Heart left ventricle (tissue), 16 donors: ENCODE measurements around the gene VPS37C. TPM values are rescaled to one million over a fixed set of nuclear protein-coding genes. Genes with fewer than 3 reads are reported as not detected.
"Not testable (repeated sequence)": the region's sequence is repeated elsewhere in the genome, so short reads cannot be mapped to it uniquely, and the experiment has no call there.

Source experiments
- ATAC-seq, 4 donors: fragments of 200-7000 bp; cut with Tn5 transposase; one replicate each; pipeline ENCODE4 v1.9.1; 2020 to 2022; ENCODE audit warnings: moderate library complexity in 4 of 4, mild to moderate bottlenecking in 3 of 4, moderate number of reproducible peaks in 1 of 4
- DNase-seq, 5 donors: peaks; one replicate each; pipeline ENCODE4 v3.0.0-alpha.2; 2020
- H3K27ac ChIP-seq, 12 donors: fragments of 200-600 bp; sonication (generic) in 4 of 12; one replicate each; pipeline versions ENCODE4 v1.5.0 to v1.8.0; 2016 to 2022; ENCODE audit warnings: mild to moderate bottlenecking in 2 of 12
- H3K27me3 ChIP-seq, 9 donors: fragments of 200-600 bp; sonication (generic) in 2 of 9; one replicate each; pipeline versions ENCODE4 v1.5.1 to v1.8.0; 2016 to 2022; ENCODE audit warnings: mild to moderate bottlenecking in 3 of 9
- H3K36me3 ChIP-seq, 9 donors: fragments of 200-600 bp; sonication (generic) in 2 of 9; one replicate each; pipeline versions ENCODE4 v1.5.0 to v1.8.0; 2018 to 2022; ENCODE audit warnings: mild to moderate bottlenecking in 2 of 9
- H3K4me1 ChIP-seq, 12 donors: fragments of 200-600 bp; sonication (generic) in 4 of 12; one replicate each; pipeline versions ENCODE4 v1.5.0 to v1.8.0; 2016 to 2022; ENCODE audit warnings: mild to moderate bottlenecking in 3 of 12
- H3K4me3 ChIP-seq, 12 donors: fragments of 200-600 bp; sonication (generic) in 4 of 12; one replicate each; pipeline versions ENCODE4 v1.5.0 to v1.8.0; 2017 to 2022; ENCODE audit warnings: mild to moderate bottlenecking in 9 of 12, moderate library complexity in 4 of 12
- H3K9me3 ChIP-seq, 12 donors: fragments of 200-600 bp; sonication (generic) in 4 of 12; one replicate each; pipeline versions ENCODE4 v1.5.0 to v1.8.0; 2016 to 2022; ENCODE audit warnings: mild to moderate bottlenecking in 1 of 12
- POLR2A ChIP-seq, 2 donors: fragments of 450-650 bp; IDR thresholded peaks; one replicate each; pipeline ENCODE4 v1.6.1; 2017; ENCODE audit warnings: antibody characterized with exemption in 2 of 2, mild to moderate bottlenecking in 2 of 2, moderate library complexity in 2 of 2
- WGBS, 4 donors: extraction: QIAGEN DNeasy Blood & Tissue Kit in 2 of 4; methylation state at CpG; one replicate each; pipeline versions ENCODE4 v1.1.5 to v1.1.7; 2013 to 2018; 5-methylcytosine and 5-hydroxymethylcytosine counted together
- intact Hi-C, 10 donors: fragments of 100-400 bp; cut with DNase I; formaldehyde crosslinking; loops; one replicate each; pipeline versions ENCODE4 v1.11.1 to v1.14.2; 2022
- polyA plus RNA-seq, 2 donors: library from polyadenylated mRNA; stranded (reverse); fragments of 200-250 nt; gene quantifications; one replicate each; pipeline ENCODE4 v1.2.3, GENCODE V29; 2013
- total RNA-seq, 9 donors: library from RNA; depleted of rRNA in 2 of 9; stranded (reverse); fragments of >200 nt in 2 of 9; fragmentation: NEBNext Ultra II Directional in 3 of 9; extraction: Animal tissue kit (Norgen Biotek cat#: 25700) in 3 of 9; gene quantifications; one replicate each; pipeline versions ENCODE4 v1.1.0 to v1.2.4, GENCODE V29; 2016 to 2023
- TF ChIP-seq, protein P1 (sequence below), 12 donors: fragments of 200-600 bp; sonication (generic) in 4 of 12; IDR thresholded peaks; one replicate each; pipeline versions ENCODE4 v1.5.0 to v1.8.0; 2018 to 2022; ENCODE audit warnings: antibody characterized with exemption in 12 of 12, mild to moderate bottlenecking in 5 of 12
- donor health status: ischemic (EF 13 %, LVEDD 7.1; RV severe dilation, severe dysfunction).
- donor health status: healthy with polysubstance abuse.
- donor health status: DM: no; HTN: yes; CAD: no.
- donor health status: DM: no; HTN: no; CAD: no.
- donor health status: ischemic (EF 25% LVEDD 6.9; RV normal size, moderate dysfunction).
- donor health status: ischemic (EF 25% LVEDD 5.7; RV mildly dilated, moderate dysfunction).
- donor health status: healthy.
- donor health status: DM: yes; HTN: yes; CAD: no.
- donor health status: ischemic (EF 35%, LVEDD 5.7; RV mildly dilated, moderate dysfunction).
- donor health status: nonischemic (EF 11% LVEDD 7.7; RV severe dilation, severe dysfunction).
- donor health status: DM: yes; HTN: yes; CAD: no.
- donor health status: PGD.
- donor health status: ischemic (EF 29% LVEDD 5.4; RV normal size, mild dysfunction).
- donor health status: nonischemic (EF 23%, LVEDD 6.1; RV moderate dilation, normal function).

The VPS37C gene
- total and polyA plus RNA-seq, 11 donors, result 11.0 to 29.0 (median 17.1) TPM

DNA sequence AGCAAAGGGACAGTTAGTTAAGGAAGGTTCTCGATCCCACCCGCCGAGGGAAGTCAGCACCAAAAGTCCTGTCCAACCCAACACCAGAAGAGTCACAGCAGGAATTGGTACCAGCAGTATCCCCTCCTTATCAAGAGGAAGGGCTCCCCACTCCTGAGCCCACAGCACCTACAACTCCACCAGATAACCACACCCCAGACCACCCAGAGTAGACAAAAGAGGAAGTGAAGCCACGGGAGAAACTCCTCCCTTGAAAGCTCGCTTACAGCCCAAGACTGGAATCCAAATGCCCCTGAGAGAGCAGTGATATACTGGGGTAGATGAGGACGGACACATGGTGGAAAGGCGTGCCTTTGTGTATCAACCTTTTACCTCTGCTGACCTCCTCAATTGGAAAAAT lies 66.2 kb downstream of the VPS37C start:
- no peak for ATAC-seq
- 73 to 75% (median 73%) methylated on average over 6 to 7 of the region's 7 CpGs for WGBS, 4 donors

DNA sequence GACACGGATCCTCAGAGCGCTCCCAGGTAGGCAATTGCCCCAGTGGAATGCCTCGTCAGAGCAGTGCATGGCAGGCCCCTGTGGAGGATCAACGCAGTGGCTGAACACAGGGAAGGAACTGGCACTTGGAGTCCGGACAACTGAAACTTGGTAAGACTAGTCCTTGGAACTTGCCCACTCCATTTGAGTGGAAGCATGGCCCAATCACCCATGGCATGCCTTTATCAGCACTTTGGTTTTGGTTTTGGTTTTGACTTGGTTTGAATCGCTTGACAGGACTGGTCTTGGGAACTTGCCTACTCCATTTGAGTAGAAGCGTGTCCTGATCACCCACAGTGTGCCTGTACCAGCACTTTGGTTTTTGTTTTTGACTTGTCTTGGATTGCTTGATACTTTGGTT lies 67.1 kb downstream of the VPS37C start:
- H3K36me3 ChIP-seq, DNase-seq, H3K27me3 ChIP-seq, H3K9me3 ChIP-seq, ATAC-seq, H3K4me3 ChIP-seq, H3K27ac ChIP-seq, intact Hi-C loops: not testable (repeated sequence)
- H3K4me1 ChIP-seq, result peaks cover 0 to 22% (median 0%) of the 10 kb centered on the region in 12 donors
- WGBS, 4 donors, result 90 to 96% (median 95%) methylated on average over 6 to 7 of the region's 7 CpGs

More for the DNA sequence above, 66.2 kb downstream of the VPS37C start:
- Histone ChIP-seq H3K4me3 (no peak overlapping the region), H3K36me3 (no peaks in the 10 kb centered on the region), H3K27me3 (no peaks in the 10 kb centered on the region), H3K27ac (no peak overlapping the region), H3K9me3 (no peaks in the 10 kb centered on the region), H3K4me1 (peaks cover 0 to 22% (median 0%) of the 10 kb centered on the region in 12 donors)
- DNase-seq, result no peak
- intact Hi-C loops, result no loop called here
- TF ChIP-seq, protein P1, sequence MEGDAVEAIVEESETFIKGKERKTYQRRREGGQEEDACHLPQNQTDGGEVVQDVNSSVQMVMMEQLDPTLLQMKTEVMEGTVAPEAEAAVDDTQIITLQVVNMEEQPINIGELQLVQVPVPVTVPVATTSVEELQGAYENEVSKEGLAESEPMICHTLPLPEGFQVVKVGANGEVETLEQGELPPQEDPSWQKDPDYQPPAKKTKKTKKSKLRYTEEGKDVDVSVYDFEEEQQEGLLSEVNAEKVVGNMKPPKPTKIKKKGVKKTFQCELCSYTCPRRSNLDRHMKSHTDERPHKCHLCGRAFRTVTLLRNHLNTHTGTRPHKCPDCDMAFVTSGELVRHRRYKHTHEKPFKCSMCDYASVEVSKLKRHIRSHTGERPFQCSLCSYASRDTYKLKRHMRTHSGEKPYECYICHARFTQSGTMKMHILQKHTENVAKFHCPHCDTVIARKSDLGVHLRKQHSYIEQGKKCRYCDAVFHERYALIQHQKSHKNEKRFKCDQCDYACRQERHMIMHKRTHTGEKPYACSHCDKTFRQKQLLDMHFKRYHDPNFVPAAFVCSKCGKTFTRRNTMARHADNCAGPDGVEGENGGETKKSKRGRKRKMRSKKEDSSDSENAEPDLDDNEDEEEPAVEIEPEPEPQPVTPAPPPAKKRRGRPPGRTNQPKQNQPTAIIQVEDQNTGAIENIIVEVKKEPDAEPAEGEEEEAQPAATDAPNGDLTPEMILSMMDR (IDR thresholded peaks at IDR 0.05), result no peak
- TF ChIP-seq POLR2A (IDR thresholded peaks at IDR 0.05), result no peak

DNA sequence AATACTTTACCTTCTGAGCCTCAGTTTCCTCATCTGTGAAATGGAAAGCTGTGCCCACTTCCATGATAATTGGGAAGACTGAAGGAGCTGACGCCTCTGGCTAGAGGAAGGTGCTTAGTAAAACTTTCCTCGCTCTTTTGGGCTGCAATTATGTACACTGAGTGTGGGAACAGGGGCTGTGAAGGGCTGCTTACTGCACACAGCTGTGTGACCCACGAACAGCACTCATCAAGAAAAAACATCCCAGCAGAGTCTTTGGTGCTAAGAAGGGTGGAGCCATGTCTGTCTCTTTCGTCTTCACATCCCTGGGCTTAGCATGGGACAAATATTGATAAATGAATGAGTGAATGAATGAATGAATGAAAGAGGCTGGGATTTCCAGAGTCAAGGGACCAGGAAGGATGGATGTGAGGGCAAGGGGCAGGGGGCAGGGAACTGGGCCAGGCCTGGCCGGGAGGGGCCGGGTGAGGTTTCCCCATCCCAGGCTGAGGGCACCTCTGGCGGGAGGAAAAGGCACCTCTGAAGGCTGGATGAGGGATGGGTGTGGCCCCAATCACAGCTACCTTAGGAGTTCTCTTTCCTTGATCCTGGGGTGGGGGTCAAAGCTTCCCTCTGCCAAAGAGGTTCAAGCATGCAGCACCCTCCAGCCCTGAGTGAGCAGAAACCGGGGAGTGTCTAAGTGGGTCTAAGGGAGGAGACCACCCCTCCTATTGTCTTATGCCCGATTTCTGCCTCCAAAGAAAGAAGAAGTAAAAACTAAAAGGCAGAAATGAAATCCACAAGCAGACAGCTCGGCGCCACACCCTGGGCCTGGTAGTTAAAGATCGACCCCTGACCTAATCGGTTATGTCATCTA lies 68.1 kb downstream of the VPS37C start:
- intact Hi-C loops, result no loop called here
- H3K4me1 ChIP-seq, result peaks cover 0 to 22% (median 0%) of the 10 kb centered on the region in 12 donors
- no peaks in the 10 kb centered on the region for H3K27me3 ChIP-seq
- 88 to 95% (median 93%) methylated on average over 13 of the region's 13 CpGs for WGBS, 4 donors
- H3K9me3 ChIP-seq, result no peaks in the 10 kb centered on the region
- TF ChIP-seq, protein P1 (IDR thresholded peaks at IDR 0.05), result no peak
- TF ChIP-seq POLR2A (IDR thresholded peaks at IDR 0.05), result no peak
- ATAC-seq (no peak), DNase-seq (no peak)
- peak overlapping the region in 1 of 12 donors; percentile 20 for H3K27ac ChIP-seq
- H3K4me3 ChIP-seq, result no peak overlapping the region
- no peaks in the 10 kb centered on the region for H3K36me3 ChIP-seq

DNA sequence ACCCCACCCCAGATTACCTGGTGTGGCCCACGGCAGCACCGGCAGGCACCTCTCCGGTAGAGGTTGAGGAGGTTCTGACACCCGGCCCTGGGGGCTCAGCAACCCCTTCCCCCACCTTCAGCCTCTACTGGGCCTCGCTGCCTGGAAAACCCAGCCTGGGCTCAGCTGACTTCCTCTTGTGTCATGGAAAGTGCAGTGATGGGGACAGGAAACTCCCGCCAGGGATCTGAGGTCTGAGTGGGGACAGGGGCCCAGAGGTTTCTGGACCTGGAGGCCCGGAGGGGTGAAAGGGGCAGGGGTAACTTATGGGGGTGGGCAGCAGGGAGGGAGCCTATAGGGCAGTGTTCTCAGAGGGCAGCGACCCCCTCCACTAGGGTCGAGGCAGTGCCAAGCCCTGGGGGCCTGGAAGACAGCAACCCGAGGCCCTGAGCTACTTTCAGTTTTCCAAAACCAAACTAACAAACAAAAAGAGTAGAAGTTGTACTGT lies 68.9 kb downstream of the VPS37C start:
- intact Hi-C loops, result no loop called here
- TF ChIP-seq, protein P1 (IDR thresholded peaks at IDR 0.05), result no peak
- no peak for TF ChIP-seq POLR2A (IDR thresholded peaks at IDR 0.05)
- DNase-seq, result no peak
- peak in 2 of 4 donors; percentile 24 to 49 for ATAC-seq
- no peaks in the 10 kb centered on the region for H3K36me3 ChIP-seq
- 60 to 78% (median 71%) methylated on average over 9 to 10 of the region's 10 CpGs for WGBS, 4 donors
- H3K4me3 ChIP-seq, result no peak overlapping the region
- H3K9me3 ChIP-seq, result no peaks in the 10 kb centered on the region
- peak overlapping the region in 1 of 12 donors; percentile 20 for H3K27ac ChIP-seq
- H3K27me3 ChIP-seq, result no peaks in the 10 kb centered on the region
- peaks cover 0 to 22% (median 0%) of the 10 kb centered on the region in 12 donors for H3K4me1 ChIP-seq
